GM18951 (cell line): ENCODE measurements around the gene MAN2B1.

Source experiments
- POLR2A ChIP-seq: IDR thresholded peaks from 4 replicates; pipeline ENCODE4 v1.6.1; 2011; ENCODE audit warnings: mild to moderate bottlenecking; ENCODE audit not compliant: insufficient read length, insufficient read depth; ENCODE audit errors: extremely low read depth
- in situ Hi-C: fragments of 300-500 bp; cut with MboI; formaldehyde crosslinking; loops from one replicate; pipeline ENCODE4 v1.12.0; 2022; ENCODE audit warnings: low sequenced_read_pairs, mixed read lengths, inconsistent platforms; ENCODE audit not compliant: unreplicated experiment

The MAN2B1 gene

GRCh38 chr19:12676928-12677327 is 10.4 kb upstream of the MAN2B1 start:
- TF ChIP-seq POLR2A, result no peak
- in situ Hi-C loops, result no loop called here

DNA sequence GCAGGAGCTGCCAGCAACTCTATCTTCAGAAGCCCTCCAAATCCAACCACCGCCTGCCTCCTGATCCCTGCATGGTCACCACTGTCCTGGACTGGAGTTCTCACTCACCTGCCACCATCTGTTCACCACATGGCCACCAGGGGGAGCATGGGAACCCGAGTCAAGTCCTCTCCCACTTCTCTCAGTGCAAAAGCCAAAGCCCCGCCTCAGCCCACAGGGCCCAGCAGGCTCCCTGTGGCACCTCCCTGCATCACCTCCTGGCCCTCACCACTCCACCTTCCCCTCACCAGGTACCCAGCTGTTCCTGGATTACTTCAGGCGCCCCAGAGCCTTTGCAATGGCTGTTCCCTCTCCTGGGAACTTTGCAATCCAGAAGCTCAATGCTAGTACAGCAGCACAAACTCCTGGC is 9.8 kb upstream of the MAN2B1 start:
- TF ChIP-seq POLR2A, result no peak
- in situ Hi-C loops, result no loop called here

GRCh38 chr19:12675940-12676339 is 9.4 kb upstream of the MAN2B1 start:
- TF ChIP-seq POLR2A, result no peak
- in situ Hi-C loops, result no loop called here

DNA sequence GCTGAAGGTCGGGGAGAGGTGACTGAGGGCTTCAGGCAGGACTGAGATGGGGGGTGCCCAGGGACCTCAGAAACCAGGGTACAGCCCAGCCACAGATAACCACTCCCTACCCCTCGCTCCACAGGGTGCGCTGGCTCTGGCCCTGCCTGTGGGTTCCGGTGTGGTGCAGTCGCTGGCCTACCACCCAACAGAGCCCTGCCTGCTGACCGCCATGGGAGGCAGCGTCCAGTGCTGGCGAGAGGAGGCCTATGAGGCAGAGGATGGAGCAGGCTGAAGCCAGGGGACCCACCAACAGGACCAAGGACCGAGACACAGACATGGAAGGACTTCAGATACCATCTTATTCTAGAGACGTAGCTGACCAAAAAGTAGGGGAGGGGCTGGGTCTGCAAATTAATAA is 8.9 kb upstream of the MAN2B1 start:
- in situ Hi-C loops, result no loop called here
- no peak for TF ChIP-seq POLR2A

GRCh38 chr19:12672744-12673143 is 6.2 kb upstream of the MAN2B1 start:
- TF ChIP-seq POLR2A, result no peak
- in situ Hi-C loops, result loop anchor here (5.0 kb wide), 1 partner anchor 105 kb away; no protein-coding TSS in a partner anchor

GRCh38 chr19:12670159-12670928 is 3.8 kb upstream of the MAN2B1 start:
- TF ChIP-seq POLR2A, result no peak
- in situ Hi-C loops, result loop anchor here (5.0 kb wide), 1 partner anchor 103 kb away; no protein-coding TSS in a partner anchor

DNA sequence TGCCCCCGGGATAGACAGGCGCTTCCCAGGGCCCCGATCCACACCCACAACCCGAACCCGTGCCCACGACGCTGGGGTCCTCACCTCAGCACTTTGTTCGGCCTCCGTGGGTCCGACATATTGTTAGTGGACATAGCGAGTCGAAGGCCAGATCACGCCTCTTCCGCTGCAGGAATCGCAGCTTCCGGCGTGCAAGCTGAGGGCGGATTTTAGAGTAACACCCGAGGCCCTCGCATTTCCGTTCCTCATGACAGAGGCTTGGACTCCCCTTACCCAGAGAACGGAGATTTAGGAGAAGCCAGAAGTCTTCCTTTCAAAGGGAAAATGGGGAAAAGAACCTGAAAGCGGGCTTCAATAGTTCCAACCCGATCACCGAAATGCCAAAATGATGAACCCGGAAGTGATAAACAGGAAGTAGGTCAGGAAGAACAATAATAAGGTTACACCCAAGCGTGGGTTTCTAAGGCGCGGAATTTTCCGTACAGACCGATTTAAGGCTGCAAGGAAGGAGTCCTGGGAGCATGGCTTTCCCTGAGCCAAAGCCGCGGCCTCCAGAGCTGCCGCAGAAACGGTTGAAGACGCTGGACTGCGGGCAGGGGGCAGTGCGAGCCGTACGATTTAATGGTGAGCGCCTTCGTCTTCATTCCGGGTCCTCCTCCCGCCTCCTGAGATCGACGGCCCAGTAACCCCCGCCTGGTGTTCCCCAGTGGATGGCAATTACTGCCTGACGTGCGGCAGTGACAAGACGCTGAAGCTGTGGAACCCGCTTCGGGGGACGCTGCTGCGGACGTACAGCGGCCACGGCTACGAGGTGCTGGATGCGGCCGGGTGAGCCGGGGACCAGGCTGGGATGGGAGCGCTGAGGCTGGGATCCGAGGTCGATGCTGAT is 3.0 kb upstream of the MAN2B1 start:
- in situ Hi-C loops, result loop anchor here (5.0 kb wide), 1 partner anchor 102 kb away; no protein-coding TSS in a partner anchor
- peak; percentile 62 for TF ChIP-seq POLR2A

GRCh38 chr19:12668932-12669269 is 2.4 kb upstream of the MAN2B1 start:
- in situ Hi-C loops, result no loop called here
- TF ChIP-seq POLR2A, result no peak

GRCh38 chr19:12668346-12668745 is 1.8 kb upstream of the MAN2B1 start:
- in situ Hi-C loops, result no loop called here
- no peak for TF ChIP-seq POLR2A

DNA sequence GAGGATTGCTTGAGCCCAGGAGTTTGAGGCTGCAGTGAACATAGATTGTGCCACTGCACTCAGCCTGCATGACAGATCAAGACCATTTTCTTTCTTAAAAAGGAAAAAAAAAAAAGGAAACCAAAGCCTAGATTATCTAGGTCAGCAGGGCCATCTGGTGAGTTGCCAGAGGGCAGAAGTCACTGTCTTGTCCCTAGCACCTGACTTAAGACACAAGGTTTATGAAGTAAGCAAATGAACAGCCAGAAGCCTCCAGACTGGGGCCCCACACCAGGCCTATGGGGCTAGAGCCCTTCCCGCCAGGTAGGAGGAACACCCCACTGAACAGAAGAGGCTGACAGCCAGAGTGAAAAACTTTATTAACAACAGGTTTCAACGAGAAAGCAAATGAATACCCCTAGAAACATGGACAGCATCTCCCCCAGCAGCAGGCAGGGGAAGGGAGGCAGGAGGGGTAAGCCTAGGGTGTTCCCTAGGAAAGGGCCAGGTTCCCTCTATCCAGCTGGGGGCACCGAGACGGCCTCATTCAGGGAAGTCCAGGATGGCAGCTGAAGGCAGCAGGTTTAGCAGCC is 1.3 kb upstream of the MAN2B1 start:
- no peak for TF ChIP-seq POLR2A
- in situ Hi-C loops, result no loop called here

- in situ Hi-C loops, result no loop called here
- TF ChIP-seq POLR2A, result peak; percentile 14
These were observed 774 bp downstream of the MAN2B1 start for GRCh38 chr19:12665671-12666264.

GRCh38 chr19:12665281-12665573 is 1.3 kb downstream of the MAN2B1 start:
- in situ Hi-C loops, result no loop called here

More at GRCh38 chr19:12665281-12665573, 1.3 kb downstream of the MAN2B1 start:
- peak; percentile 55 for TF ChIP-seq POLR2A
